H1 (cell line): ENCODE measurements around the gene KCNK4. TPM values are rescaled to one million over a fixed set of nuclear protein-coding genes. Genes with fewer than 3 reads are reported as not detected.

ENCODE experiments used
- CBX5 ChIP-seq: fragments of 300-800, 300-1000 bp; sonication (generic); IDR thresholded peaks from 2 replicates; pipeline ENCODE4 v1.7.1; 2016; ENCODE audit warnings: antibody characterized with exemption, low read length, low read depth
- CEBPB ChIP-seq: IDR thresholded peaks from 2 replicates; pipeline ENCODE4 v1.6.1; 2012; ENCODE audit warnings: low read depth, low read length
- CHD1 ChIP-seq: IDR thresholded peaks from 2 replicates; pipeline ENCODE4 v1.6.1; 2012; ENCODE audit warnings: low read depth, low read length, improper control_type of control experiment
- EP300 ChIP-seq, 2 experiments: IDR thresholded peaks; 1 replicate in 1 of 2; 2 replicates in 1 of 2; pipeline ENCODE4 v1.6.1; 2011 to 2012; ENCODE audit warnings: low read depth in 2 of 2, low read length in 2 of 2, mild to moderate bottlenecking in 2 of 2, borderline replicate concordance in 1 of 2, inconsistent platforms in 1 of 2, moderate library complexity in 1 of 2
- EZH2 ChIP-seq: fragments of 200-600 bp; sonication (generic); IDR thresholded peaks from 2 replicates; pipeline ENCODE4 v1.7.1; 2012; ENCODE audit warnings: low read depth, mild to moderate bottlenecking, moderate library complexity, low read length, inconsistent platforms; ENCODE audit not compliant: severe bottlenecking
- GTF2F1 ChIP-seq: IDR thresholded peaks from 2 replicates; pipeline ENCODE4 v1.6.1; 2012; ENCODE audit warnings: low read depth, low read length, improper control_type of control experiment, borderline replicate concordance
- HDAC6 ChIP-seq: IDR thresholded peaks from one replicate; pipeline ENCODE4 v1.7.1; 2012; ENCODE audit warnings: low read depth, mild to moderate bottlenecking, inconsistent platforms, low read length, moderate library complexity
- JUN ChIP-seq: IDR thresholded peaks from 2 replicates; pipeline ENCODE4 v1.6.1; 2011; ENCODE audit warnings: low read depth, mild to moderate bottlenecking, improper control_type of control experiment, low read length
- NRF1 ChIP-seq: IDR thresholded peaks from 2 replicates; pipeline ENCODE4 v1.6.1; 2011; ENCODE audit warnings: mild to moderate bottlenecking, low read depth, low read length, improper control_type of control experiment
- PHF8 ChIP-seq: fragments of 200-600 bp; sonication (generic); conservative IDR thresholded peaks from 2 replicates; pipeline ENCODE4 v1.7.1; 2012; ENCODE audit warnings: low read depth, mild to moderate bottlenecking, inconsistent platforms, low read length, moderate library complexity
- POU5F1 ChIP-seq: IDR thresholded peaks from 2 replicates; pipeline ENCODE4 v1.6.1; 2011; ENCODE audit warnings: low read depth, mild to moderate bottlenecking, low read length, moderate library complexity
- RAD21 ChIP-seq, 2 experiments: IDR thresholded peaks in 1 of 2; conservative IDR thresholded peaks in 1 of 2; 2 replicates each; pipeline ENCODE4 v1.6.1; 2011; ENCODE audit warnings: low read depth in 2 of 2, low read length in 2 of 2, improper control_type of control experiment in 1 of 2, inconsistent platforms in 1 of 2, mild to moderate bottlenecking in 1 of 2, moderate library complexity in 1 of 2
- RFX5 ChIP-seq: IDR thresholded peaks from 2 replicates; pipeline ENCODE4 v1.6.1; 2011; ENCODE audit warnings: low read depth, low read length, improper control_type of control experiment, borderline replicate concordance
- SAP30 ChIP-seq: fragments of 300-600 bp; sonication (generic); IDR thresholded peaks from 2 replicates; pipeline ENCODE4 v1.7.1; 2012; ENCODE audit warnings: low read length, moderate library complexity, mild to moderate bottlenecking, inconsistent platforms; ENCODE audit not compliant: insufficient read depth, insufficient replicate concordance
- SP1 ChIP-seq: IDR thresholded peaks from 2 replicates; pipeline ENCODE4 v1.6.1; 2011; ENCODE audit warnings: low read depth, low read length
- SP2 ChIP-seq: IDR thresholded peaks from 2 replicates; pipeline ENCODE4 v1.6.1; 2012; ENCODE audit warnings: mild to moderate bottlenecking, low read length, inconsistent platforms
- polyA plus RNA-seq, 7 experiments: library from polyadenylated mRNA; depleted of rRNA in 3 of 7; stranded (reverse) in 5 of 7; unstranded in 2 of 7; fragments of >200 nt in 5 of 7; fragments of 200-250 nt in 2 of 7; gene quantifications; 1 replicate in 5 of 7; 2 replicates in 1 of 7; 4 replicates in 1 of 7; pipeline versions ENCODE4 v1.2.1 to v1.2.3, GENCODE V29; 2011 to 2013; ENCODE audit warnings: missing spikeins in 2 of 7, mixed read lengths in 2 of 7
- total RNA-seq: library from RNA; stranded (reverse); fragmentation: NEBNext Ultra II Directional; extraction: Animal tissue kit (Norgen Biotek cat#: 25700); gene quantifications from 2 replicates; pipeline ENCODE4 v1.2.1, GENCODE V29; 2021
- TF ChIP-seq, protein P1 (sequence below): IDR thresholded peaks from 2 replicates; pipeline ENCODE4 v1.6.1; 2011; ENCODE audit warnings: low read depth, mild to moderate bottlenecking, low read length; ENCODE audit not compliant: insufficient read depth
- TF ChIP-seq, protein P2 (sequence below): IDR thresholded peaks from 2 replicates; pipeline ENCODE4 v1.6.1; 2012; ENCODE audit warnings: low read length, inconsistent platforms
- TF ChIP-seq, protein P3 (sequence below): IDR thresholded peaks from 2 replicates; pipeline ENCODE4 v1.6.1; 2012; ENCODE audit warnings: inconsistent platforms

Gene KCNK4
- total and polyA plus RNA-seq, 2 of the 8 experiments (the other 6 are each of a cell fraction or from before 2014, with no cell fraction given), result 0.19 TPM; not detected in 1

DNA sequence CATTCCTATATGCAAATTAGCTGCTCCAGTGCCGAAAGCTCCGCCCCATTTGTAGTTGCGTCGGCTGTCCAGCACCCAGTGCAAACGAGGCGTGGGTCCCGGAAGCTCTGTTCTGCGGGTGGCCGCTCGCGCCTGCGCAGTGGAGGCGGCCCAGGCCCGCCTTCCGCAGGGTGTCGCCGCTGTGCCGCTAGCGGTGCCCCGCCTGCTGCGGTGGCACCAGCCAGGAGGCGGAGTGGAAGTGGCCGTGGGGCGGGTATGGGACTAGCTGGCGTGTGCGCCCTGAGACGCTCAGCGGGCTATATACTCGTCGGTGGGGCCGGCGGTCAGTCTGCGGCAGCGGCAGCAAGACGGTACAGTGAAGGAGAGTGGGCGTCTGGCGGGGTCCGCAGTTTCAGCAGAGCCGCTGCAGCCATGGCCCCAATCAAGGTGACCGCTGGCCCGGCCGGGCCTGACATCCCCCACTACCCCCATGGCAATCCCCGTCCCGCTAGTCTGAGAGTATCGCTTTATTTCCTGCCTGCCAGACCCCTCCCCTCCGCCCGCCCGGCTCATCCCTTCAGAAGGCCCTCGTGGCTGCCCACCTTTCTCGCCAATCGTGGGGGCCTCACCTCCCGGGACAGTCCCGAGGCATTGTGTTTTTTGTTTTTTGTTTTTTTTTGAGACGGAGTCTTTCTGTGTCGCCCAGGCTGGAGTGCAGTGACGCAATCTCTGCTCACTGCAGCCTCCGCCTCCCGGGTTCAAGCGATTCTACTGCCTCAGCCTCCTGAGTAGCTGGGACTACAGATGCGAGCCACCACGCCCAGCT, 27.1 kb downstream of the KCNK4 start, which contains the start of gene PRDX5 (continued):
- TF ChIP-seq PHF8 (peak; percentile 72), SAP30 (no peak), EP300 (IDR thresholded peaks at IDR 0.05; ENCODE audit: borderline replicate concordance in 1 of 2, low read depth in 2 of 2, low read length in 2 of 2) (no peak), SP1 (0 out of 2 replicates have a peak, but pooled peaks have one; percentile 6), CBX5 (no peak), CHD1 (no peak), EZH2 (no peak), GTF2F1 (no peak), RAD21 (IDR thresholded peaks at IDR 0.05 in 1 of 2, conservative IDR thresholded peaks at IDR 0.05 in 1 of 2; ENCODE audit: low read depth in 2 of 2, low read length in 2 of 2) (peak; percentile 39 to 62), SP2 (no peak), JUN (no peak), RFX5 (no peak), NRF1 (peak; percentile 86), CEBPB (peak; percentile 51; the same call in 1 of the 2 replicates), HDAC6 (no peak), POU5F1 (no peak)
- TF ChIP-seq, protein P1, sequence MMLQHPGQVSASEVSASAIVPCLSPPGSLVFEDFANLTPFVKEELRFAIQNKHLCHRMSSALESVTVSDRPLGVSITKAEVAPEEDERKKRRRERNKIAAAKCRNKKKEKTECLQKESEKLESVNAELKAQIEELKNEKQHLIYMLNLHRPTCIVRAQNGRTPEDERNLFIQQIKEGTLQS, result 0 out of 2 replicates have a peak, but pooled peaks have one; percentile 10
- TF ChIP-seq, protein P2, sequence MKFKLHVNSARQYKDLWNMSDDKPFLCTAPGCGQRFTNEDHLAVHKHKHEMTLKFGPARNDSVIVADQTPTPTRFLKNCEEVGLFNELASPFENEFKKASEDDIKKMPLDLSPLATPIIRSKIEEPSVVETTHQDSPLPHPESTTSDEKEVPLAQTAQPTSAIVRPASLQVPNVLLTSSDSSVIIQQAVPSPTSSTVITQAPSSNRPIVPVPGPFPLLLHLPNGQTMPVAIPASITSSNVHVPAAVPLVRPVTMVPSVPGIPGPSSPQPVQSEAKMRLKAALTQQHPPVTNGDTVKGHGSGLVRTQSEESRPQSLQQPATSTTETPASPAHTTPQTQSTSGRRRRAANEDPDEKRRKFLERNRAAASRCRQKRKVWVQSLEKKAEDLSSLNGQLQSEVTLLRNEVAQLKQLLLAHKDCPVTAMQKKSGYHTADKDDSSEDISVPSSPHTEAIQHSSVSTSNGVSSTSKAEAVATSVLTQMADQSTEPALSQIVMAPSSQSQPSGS, result no peak
- TF ChIP-seq, protein P3, sequence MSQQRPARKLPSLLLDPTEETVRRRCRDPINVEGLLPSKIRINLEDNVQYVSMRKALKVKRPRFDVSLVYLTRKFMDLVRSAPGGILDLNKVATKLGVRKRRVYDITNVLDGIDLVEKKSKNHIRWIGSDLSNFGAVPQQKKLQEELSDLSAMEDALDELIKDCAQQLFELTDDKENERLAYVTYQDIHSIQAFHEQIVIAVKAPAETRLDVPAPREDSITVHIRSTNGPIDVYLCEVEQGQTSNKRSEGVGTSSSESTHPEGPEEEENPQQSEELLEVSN, result 0 out of 2 replicates have a peak, but pooled peaks have one; percentile 3
